ENCODE results near the gene KIFC3. TPM values are rescaled to one million over a fixed set of nuclear protein-coding genes. Genes with fewer than 3 reads are reported as not detected.

The KIFC3 gene
- total RNA-seq, 1 experiment from 2014 or later = 32.6 TPM

- ChIA-PET CTCF (no interaction called here), POLR2A (ENCODE audit: unreplicated experiment) (no interaction called here)
- Histone ChIP-seq H4K20me1 (ENCODE audit: low read length) (no peaks in the 10 kb centered on the region), H2AFZ (ENCODE audit: low read length) (no peak overlapping the region), H3K4me1 (ENCODE audit: insufficient read depth, low read length) (peaks cover 8% of the 10 kb centered on the region), H3K9ac (ENCODE audit: low read length) (no peak overlapping the region), H3K27ac (ENCODE audit: low read length) (no peak overlapping the region), H3K9me3 (ENCODE audit: low read length) (no peaks in the 10 kb centered on the region), H3K9me2 (replicated peaks; ENCODE audit: low read length) (no peaks in the 10 kb centered on the region), H3K36me3 (ENCODE audit: low read depth, low read length) (no peaks in the 10 kb centered on the region), H3K27me3 (ENCODE audit: low read length) (no peaks in the 10 kb centered on the region), H3K4me3 (ENCODE audit: low read length) (no peak overlapping the region), H3K4me2 (ENCODE audit: low read length) (no peak overlapping the region), H3F3A (ENCODE audit: low read length, unreplicated experiment) (no peaks in the 10 kb centered on the region), H3K79me2 (ENCODE audit: low read length) (no peaks in the 10 kb centered on the region)
- intact Hi-C loops (cut with micrococcal nuclease) = no loop called here
- no TSS peak for BruUV-seq (replicated peaks)
- TF ChIP-seq, protein P1, sequence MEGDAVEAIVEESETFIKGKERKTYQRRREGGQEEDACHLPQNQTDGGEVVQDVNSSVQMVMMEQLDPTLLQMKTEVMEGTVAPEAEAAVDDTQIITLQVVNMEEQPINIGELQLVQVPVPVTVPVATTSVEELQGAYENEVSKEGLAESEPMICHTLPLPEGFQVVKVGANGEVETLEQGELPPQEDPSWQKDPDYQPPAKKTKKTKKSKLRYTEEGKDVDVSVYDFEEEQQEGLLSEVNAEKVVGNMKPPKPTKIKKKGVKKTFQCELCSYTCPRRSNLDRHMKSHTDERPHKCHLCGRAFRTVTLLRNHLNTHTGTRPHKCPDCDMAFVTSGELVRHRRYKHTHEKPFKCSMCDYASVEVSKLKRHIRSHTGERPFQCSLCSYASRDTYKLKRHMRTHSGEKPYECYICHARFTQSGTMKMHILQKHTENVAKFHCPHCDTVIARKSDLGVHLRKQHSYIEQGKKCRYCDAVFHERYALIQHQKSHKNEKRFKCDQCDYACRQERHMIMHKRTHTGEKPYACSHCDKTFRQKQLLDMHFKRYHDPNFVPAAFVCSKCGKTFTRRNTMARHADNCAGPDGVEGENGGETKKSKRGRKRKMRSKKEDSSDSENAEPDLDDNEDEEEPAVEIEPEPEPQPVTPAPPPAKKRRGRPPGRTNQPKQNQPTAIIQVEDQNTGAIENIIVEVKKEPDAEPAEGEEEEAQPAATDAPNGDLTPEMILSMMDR (conservative IDR thresholded peaks at IDR 0.05; ENCODE audit: low read depth, low read length) = no peak
- no peak for TF ChIP-seq EZH2 (IDR thresholded peaks at IDR 0.05; ENCODE audit: low read length, unreplicated experiment)
- no peak for TF ChIP-seq EZH2phosphoT487 (IDR thresholded peaks at IDR 0.05; ENCODE audit: borderline replicate concordance, low read length)
- ATAC-seq (no peak), DNase-seq (no peak)
Measured at GRCh38 chr16:57765160-57765728, 37.0 kb downstream of the KIFC3 start.

- CTCF ChIA-PET = interaction anchor here (0.7 kb wide), 1 partner anchor 95 kb away, joined by 5 read pairs; no protein-coding TSS in a partner anchor
- TF ChIP-seq EZH2 (IDR thresholded peaks at IDR 0.05; ENCODE audit: low read length, unreplicated experiment) (no peak), EZH2phosphoT487 (IDR thresholded peaks at IDR 0.05; ENCODE audit: borderline replicate concordance, low read length) (no peak)
- TF ChIP-seq, protein P1 (conservative IDR thresholded peaks at IDR 0.05; ENCODE audit: low read depth, low read length) = no peak
- Histone ChIP-seq H3K9ac (ENCODE audit: low read length) (peak overlapping the region; percentile 71), H3K9me2 (replicated peaks; ENCODE audit: low read length) (no peaks in the 10 kb centered on the region), H3K27me3 (ENCODE audit: low read length) (no peaks in the 10 kb centered on the region), H3F3A (ENCODE audit: low read length, unreplicated experiment) (no peaks in the 10 kb centered on the region), H2AFZ (ENCODE audit: low read length) (0 out of 2 replicates have a peak overlapping the region, but pooled peaks have one; percentile 16), H3K79me2 (ENCODE audit: low read length) (no peaks in the 10 kb centered on the region), H3K4me1 (ENCODE audit: insufficient read depth, low read length) (peaks cover 8% of the 10 kb centered on the region), H4K20me1 (ENCODE audit: low read length) (no peaks in the 10 kb centered on the region), H3K4me3 (ENCODE audit: low read length) (no peak overlapping the region), H3K4me2 (ENCODE audit: low read length) (peak overlapping the region; percentile 55), H3K36me3 (ENCODE audit: low read depth, low read length) (no peaks in the 10 kb centered on the region), H3K27ac (ENCODE audit: low read length) (peak overlapping the region; percentile 87), H3K9me3 (ENCODE audit: low read length) (no peaks in the 10 kb centered on the region)
- peak; percentile 82 for DNase-seq
- intact Hi-C loops (cut with micrococcal nuclease) = loop anchor here (5.0 kb wide), 1 partner anchor 48 kb away; no protein-coding TSS in a partner anchor
- ATAC-seq = peak; percentile 94
- POLR2A ChIA-PET (ENCODE audit: unreplicated experiment) = no interaction called here
- BruUV-seq (replicated peaks) = no TSS peak
Measured at GRCh38 chr16:57764341-57765159, 37.7 kb downstream of the KIFC3 start.

- ChIA-PET CTCF (interaction anchor here (0.7 kb wide), 1 partner anchor 95 kb away, joined by 5 read pairs; no protein-coding TSS in a partner anchor), POLR2A (ENCODE audit: unreplicated experiment) (no interaction called here)
- H3K79me2 ChIP-seq (ENCODE audit: low read length) = no peaks in the 10 kb centered on the region
- H4K20me1 ChIP-seq (ENCODE audit: low read length) = no peaks in the 10 kb centered on the region
- intact Hi-C loops (cut with micrococcal nuclease) = loop anchor here (5.0 kb wide), 1 partner anchor 48 kb away; no protein-coding TSS in a partner anchor
- TF ChIP-seq, protein P1 (conservative IDR thresholded peaks at IDR 0.05; ENCODE audit: low read depth, low read length) = no peak
- TF ChIP-seq EZH2phosphoT487 (IDR thresholded peaks at IDR 0.05; ENCODE audit: borderline replicate concordance, low read length) (no peak), EZH2 (IDR thresholded peaks at IDR 0.05; ENCODE audit: low read length, unreplicated experiment) (no peak)
- no TSS peak for BruUV-seq (replicated peaks)
- no peaks in the 10 kb centered on the region for H3F3A ChIP-seq (ENCODE audit: low read length, unreplicated experiment)
- ATAC-seq = no peak
- H3K27me3 ChIP-seq (ENCODE audit: low read length) = no peaks in the 10 kb centered on the region
- H3K9me2 ChIP-seq (replicated peaks; ENCODE audit: low read length) = no peaks in the 10 kb centered on the region
- H3K4me2 ChIP-seq (ENCODE audit: low read length) = no peak overlapping the region
- no peak overlapping the region for H3K4me3 ChIP-seq (ENCODE audit: low read length)
- no peaks in the 10 kb centered on the region for H3K36me3 ChIP-seq (ENCODE audit: low read depth, low read length)
- H2AFZ ChIP-seq (ENCODE audit: low read length) = no peak overlapping the region
- peaks cover 8% of the 10 kb centered on the region for H3K4me1 ChIP-seq (ENCODE audit: insufficient read depth, low read length)
- no peak for DNase-seq
- H3K27ac ChIP-seq (ENCODE audit: low read length) = peak overlapping the region; percentile 32; the same call in 1 of the 2 replicates
- H3K9ac ChIP-seq (ENCODE audit: low read length) = no peak overlapping the region
- H3K9me3 ChIP-seq (ENCODE audit: low read length) = no peaks in the 10 kb centered on the region
Measured at GRCh38 chr16:57764006-57764340, 38.3 kb downstream of the KIFC3 start.

Data from PC-3 (cell line).